Measurements from ENCODE around the gene MPP1.
"Not testable (repeated sequence)": the region's sequence is repeated elsewhere in the genome, so short reads cannot be mapped to it uniquely, and the experiment has no call there.

MPP1 gene

DNA sequence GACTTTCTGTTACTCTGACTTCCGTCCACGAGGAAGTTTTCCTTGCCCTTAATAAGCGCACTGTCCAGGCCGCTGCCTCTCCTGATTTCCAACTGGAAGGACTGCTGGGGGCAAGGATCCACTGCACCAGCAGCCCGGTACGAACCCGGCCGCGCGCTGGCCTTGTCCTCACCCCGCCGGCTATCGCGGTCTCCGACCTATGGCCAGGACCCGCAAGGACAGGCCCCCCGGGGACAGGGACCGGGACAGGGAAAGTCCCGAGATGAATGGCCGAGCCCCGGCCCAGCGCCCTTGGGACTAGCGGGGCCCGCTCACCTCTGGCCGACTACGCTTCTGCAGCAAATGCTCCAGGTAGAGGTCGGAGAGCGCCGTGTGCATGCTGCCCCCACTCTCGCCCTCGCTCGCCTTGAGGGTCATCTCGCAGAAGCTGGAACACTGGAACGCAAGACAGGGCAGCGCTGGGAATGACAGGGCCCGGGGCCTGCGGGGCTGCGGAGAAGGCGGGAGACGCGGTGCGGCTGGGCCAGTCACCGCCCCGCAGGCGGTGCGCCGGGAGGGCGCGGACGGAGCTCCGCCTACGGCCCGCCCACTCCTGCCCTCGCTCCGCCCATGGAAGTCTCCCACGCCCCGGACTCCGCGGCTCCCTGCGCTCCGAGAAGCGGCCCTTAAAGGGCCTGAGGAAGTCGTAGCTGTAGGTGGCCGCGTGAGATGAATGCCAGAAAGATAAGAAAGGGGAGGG lies at the start of gene MPP1:
TSS of gene MPP1 (minus strand) at position 529 of the 739 bp plus-strand sequence. CDS start at position 417, 112 bp downstream.
- DNase-seq (ENCODE audit: insufficient read length, low spot score) = peak; percentile 9

GRCh38 chrX:154850957-154851611 lies 45.8 kb upstream of the MPP1 start:
- DNase-seq (ENCODE audit: insufficient read length, low spot score) (no peak), FAIRE-seq (no peak)

More for the DNA sequence above, at the start of gene MPP1:
- FAIRE-seq = no peak

DNA sequence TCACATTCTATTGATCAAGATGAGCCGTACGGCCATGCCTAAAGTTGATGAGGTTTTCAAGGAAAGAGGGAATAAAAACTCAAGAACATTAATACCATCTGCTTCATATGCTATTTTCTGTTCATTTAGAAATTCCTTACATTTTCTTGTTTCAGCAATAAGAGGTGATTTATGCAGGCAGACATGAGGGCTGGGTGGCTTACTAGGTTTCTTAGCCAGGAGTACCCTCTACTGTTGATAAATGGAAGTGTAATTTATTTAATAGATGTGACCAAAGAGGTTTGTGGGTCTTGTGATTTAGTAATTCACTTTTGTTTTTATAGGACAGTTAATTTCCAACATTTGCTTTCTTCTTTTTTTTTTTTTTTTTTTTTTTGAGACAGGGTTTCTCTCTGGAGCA lies 35.6 kb upstream of the MPP1 start:
- DNase-seq (ENCODE audit: insufficient read length, low spot score) = peak; percentile 20
- no peak for FAIRE-seq

DNA sequence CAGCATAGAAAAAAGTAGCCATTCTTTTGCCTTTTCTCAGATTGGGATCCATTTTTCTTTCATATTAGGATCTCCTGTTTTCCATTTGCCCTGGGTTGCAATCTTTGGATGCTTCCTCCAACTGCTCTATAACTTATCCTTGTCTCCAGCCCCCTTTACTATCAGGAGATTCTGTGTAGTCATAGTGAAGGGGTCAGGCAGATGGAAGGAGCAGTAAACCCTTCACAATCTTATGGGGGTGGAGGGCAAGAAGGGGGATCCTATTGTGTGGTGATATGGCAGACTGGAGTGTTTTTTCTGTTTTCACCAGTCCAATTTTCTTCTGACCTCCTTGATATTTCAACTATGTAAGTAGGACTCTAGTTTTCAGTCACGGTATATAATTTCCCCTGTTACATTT lies 30.9 kb upstream of the MPP1 start:
- FAIRE-seq (no peak), DNase-seq (ENCODE audit: insufficient read length, low spot score) (no peak)

DNA sequence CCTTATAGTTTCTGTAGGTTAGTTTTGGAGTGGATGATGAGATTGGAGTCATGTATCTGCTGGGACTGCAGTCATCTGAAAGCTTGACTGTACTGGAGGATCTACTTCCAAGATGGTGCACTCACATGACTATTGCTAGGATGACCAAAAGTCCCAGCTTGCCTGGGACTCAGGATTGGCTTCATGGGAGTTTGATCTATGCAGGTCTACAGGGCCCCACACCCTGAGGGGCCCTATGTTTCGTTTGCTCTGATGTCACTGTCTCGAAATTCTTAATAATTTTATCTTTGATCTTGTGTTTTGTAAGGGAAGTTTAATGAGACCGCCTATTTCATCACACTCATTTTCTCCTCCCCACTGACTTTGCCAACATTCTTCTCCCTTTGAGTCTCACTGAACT lies 29.3 kb upstream of the MPP1 start, which contains the start of gene SMIM9:
TSS of gene SMIM9 (minus strand) at position 101 of the 400 bp plus-strand sequence. CDS start 3,806 bp downstream, outside the sequence.
- FAIRE-seq = no peak
- DNase-seq (ENCODE audit: insufficient read length, low spot score) = no peak

DNA sequence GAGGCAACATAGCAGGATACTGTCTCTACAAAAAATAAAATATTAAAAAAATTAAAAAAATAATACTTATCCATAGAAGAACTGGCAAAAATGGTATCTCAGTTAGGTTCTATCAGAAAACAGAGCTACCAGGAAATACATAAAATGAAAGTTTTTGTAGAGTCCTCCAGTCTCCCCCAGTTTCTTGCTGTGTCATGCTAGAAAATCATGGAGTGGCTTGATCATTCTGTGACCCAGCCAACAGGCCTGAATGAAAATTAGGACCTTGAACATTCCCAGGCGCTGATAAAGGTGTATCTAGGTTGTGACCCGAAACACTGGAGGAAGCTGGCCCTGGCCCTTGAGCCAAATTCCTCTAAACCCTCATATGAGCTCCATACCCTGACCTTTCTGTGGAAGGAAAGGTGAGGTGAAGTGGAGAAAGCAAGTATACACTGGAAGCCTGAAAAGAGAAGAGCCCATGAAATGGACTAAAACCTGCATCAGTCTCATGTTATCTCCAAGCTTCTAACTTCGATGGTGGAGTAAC lies 28.5 kb upstream of the MPP1 start:
- FAIRE-seq (no peak), DNase-seq (ENCODE audit: insufficient read length, low spot score) (no peak)

GRCh38 chrX:154829926-154830442 lies 24.7 kb upstream of the MPP1 start:
- FAIRE-seq (no peak), DNase-seq (ENCODE audit: insufficient read length, low spot score) (no peak)

DNA sequence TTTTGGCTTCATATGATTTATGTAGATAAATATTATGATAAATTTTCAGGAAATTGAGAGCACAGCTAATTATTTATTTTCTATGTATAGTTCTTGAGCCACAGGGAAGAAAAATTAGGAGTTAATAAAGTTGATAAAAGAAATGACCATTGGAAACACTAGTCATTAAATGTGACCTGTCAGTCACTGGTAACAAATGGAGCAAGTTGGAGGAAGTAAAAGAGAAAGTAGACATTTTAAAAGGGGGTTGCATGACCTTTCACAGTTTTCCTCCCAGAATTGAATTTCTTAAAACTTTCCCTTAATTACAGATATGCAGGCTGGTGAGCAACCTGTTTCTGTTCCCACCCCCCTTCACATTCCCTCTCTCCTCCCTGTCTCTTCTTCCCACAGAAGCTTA lies 23.8 kb upstream of the MPP1 start:
- no peak for DNase-seq (ENCODE audit: insufficient read length, low spot score)
- FAIRE-seq = no peak

GRCh38 chrX:154828016-154828408 lies 22.7 kb upstream of the MPP1 start:
- FAIRE-seq (no peak), DNase-seq (ENCODE audit: insufficient read length, low spot score) (no peak)

DNA sequence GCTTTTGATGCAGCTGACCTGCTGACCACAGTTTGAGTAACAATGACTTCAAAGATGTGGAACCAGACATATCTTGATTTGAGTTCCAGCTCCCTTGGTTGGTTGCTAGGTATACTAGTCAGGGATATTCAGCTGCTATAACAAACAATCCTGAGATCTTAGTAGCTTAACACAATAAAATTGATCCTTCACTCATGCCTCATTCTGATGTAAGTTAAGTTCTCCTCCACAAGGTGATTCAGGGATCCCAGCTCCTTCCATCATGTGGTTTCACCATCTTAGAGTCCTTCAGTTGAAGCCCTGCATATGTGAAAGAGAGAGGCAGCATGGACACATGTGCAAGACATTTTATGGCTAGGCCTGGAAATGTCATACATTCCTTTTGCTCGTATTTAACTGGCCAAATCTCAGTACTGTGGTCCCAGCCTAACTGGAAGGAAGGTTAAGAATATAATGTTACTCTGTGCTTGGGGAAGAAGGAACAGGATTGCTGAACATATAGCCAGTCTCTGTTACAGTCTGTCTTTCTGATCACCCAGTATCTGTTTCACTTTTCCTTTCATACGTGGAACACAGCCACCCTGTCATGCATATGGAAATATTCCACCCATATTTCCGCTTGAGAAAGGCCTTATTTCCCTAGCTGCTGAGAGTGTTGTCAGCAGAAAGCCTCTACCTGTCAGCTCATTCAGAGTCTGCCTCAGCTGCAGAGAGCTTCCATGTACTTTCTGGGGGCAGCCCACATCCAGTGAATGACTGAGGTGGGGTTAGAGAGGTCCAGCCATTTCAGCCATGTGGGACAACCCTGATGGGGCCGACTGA lies 22.1 kb upstream of the MPP1 start:
- FAIRE-seq (no peak), DNase-seq (ENCODE audit: insufficient read length, low spot score) (no peak)

- FAIRE-seq; DNase-seq (ENCODE audit: insufficient read length, low spot score): not testable (repeated sequence)
These were observed 20.3 kb upstream of the MPP1 start for GRCh38 chrX:154825586-154825985.

GRCh38 chrX:154824638-154825037 lies 19.4 kb upstream of the MPP1 start:
- FAIRE-seq (no peak), DNase-seq (ENCODE audit: insufficient read length, low spot score) (no peak)

- FAIRE-seq = no peak
These were observed 16.7 kb upstream of the MPP1 start for GRCh38 chrX:154822029-154822428.

DNA sequence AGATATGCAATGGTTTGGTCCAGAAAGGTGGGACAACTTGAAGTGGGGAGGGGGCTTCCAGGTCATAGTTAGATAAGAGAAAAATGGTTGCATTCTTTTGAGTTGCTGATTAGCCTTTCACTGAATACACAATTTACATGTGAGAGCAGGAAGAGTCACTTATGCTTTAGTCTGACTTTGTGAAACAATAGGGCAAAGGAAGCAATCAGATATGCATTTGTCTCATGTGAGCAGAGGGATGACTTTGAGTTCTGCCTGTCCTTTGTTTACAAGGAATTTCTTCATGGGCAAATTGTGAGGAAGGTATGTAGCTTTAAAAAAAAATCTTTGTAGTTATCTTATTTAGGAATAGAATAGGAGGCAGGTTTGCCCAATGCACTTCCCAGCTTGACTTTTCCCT lies 16.2 kb upstream of the MPP1 start:
- no peak for FAIRE-seq

More at GRCh38 chrX:154822029-154822428, 16.7 kb upstream of the MPP1 start:
- DNase-seq (ENCODE audit: insufficient read length, low spot score) = no peak

DNA sequence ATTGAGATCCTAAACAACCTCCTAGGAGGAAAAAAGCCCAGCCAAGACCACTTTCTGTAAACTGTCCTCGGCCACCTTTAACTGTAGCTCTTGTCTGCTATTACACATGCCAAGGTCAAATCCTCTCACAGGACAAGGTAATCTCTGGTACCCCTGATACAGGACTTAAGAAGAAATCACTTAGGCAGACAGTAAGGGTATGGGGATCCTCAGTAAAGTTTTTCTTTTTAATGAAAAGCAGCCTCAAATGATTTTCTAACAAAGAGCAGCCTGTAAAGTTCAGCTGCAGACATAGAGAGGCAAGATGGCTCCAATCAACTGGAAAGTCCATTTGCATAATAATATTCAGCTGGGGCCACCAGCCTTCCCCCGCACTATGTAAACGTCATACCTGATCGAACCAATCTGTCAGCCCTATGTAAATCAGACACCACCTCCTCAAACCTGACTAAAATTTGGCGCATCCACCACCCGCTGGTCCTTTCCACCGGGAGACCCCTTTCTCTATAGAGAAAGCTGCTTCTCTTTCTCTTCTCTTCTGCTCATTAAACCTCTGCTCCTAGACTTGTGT lies 14.6 kb upstream of the MPP1 start:
- DNase-seq (ENCODE audit: insufficient read length, low spot score) (no peak), FAIRE-seq (no peak)

More for the DNA sequence above, 16.2 kb upstream of the MPP1 start:
- DNase-seq (ENCODE audit: insufficient read length, low spot score) = no peak

DNA sequence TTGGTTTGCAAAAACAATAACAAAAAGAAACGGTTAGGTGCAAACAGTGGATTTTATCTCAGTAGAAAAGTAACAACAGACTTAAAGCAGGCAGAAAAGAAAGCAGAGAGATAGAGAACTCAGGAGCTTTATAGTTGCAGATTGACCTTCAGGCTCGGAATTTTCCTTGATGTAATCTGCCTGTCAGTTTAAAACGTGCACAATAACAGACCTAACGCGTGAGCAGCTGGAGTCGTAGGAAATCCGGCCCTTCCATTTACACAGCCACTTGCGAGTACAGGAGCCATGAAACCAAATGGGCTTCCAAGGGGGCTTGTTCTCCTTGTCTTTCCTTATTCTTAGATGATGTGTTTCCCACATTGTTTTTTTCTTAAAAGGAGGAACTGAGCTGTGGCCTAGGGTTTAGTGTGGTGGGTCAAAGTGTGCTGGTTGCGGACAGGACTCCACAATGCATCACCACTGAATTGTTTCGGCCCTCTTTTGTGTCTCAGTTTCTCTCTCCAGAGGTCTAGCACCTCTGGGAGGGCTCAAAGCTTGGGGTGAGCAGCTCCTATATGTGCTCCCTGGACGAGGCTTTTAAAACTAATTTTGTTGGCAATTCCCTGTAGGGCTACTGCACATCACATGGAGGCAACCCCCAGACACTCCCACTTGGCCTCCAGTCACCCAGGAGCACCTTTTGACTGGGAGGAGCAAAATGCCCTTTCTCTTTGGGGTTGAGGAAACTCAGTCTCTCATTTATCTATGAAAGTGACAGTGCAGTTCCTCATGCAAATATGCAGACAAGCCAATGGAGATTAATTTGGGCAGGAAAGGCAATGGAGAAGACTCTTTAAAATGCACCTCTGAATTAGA lies 13.9 kb upstream of the MPP1 start:
- FAIRE-seq = no peak
- DNase-seq (ENCODE audit: insufficient read length, low spot score) = no peak

DNA sequence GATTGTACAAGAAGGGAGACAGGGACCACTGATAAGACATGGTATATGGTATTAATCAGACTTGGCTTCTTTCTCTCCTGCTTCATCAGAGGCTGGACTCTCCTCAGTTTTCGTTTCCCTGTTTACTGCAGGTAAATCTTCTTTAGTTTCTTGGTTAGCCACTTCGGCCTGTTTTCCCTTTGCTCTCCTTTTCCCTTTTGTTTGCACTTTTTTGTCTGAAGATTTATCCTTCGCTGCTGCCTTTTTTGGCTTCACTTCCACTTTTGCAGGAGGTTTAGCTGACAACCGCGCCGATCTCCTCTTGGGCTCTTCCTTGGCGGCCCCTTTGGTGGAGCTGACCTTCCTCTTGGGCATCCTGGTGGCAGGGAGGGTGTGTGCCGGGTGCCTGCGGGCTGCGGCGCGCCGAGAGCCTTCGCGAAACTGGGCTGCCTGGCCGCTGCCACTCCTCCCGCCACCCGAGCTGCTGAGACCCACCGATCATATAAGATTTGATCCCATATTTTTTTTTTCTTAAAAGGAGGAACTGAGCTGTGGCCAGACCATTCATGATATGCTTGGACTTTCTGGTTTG lies 11.8 kb upstream of the MPP1 start:
- not testable (repeated sequence) for DNase-seq (ENCODE audit: insufficient read length, low spot score); FAIRE-seq

DNA sequence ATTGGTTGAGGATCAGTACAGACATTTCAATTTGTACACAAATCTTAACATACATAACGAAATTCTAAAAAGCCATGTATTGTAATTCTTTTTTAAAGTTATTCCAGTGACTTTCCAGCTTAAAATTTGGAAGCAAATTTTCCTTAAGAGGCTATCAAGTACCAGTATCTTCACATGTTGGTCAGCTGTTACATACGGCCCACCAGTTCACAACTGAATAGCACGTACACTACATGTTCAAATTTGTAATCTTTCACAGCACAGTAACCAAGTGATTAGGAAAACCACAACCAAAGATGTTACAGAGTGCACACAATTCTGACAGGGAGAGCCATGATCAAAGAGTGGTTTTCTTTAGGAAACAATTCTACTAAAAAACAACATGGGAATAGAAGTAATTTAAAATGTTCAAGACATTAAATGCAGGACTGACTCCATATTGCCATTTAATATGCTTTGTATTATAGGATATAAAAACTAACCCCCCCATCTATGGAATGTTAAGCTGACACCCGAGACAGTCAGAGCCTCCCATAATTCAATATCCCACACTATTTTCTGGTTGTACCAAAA lies 11.1 kb upstream of the MPP1 start:
- not testable (repeated sequence) for FAIRE-seq

More for the DNA sequence above, 11.1 kb upstream of the MPP1 start:
- DNase-seq (ENCODE audit: insufficient read length, low spot score) = not testable (repeated sequence)
